IPS DF 4.7 (cell line): Measurements from ENCODE around the gene GOLGA6D.
"Not testable (repeated sequence)": the region's sequence is repeated elsewhere in the genome, so short reads cannot be mapped to it uniquely, and the experiment has no call there.

Experiments used
- DNase-seq: peaks from one replicate; pipeline ENCODE4 v3.0.0-alpha.2; 2013; ENCODE audit warnings: low spot score; ENCODE audit errors: extremely low read depth

Gene GOLGA6D

DNA sequence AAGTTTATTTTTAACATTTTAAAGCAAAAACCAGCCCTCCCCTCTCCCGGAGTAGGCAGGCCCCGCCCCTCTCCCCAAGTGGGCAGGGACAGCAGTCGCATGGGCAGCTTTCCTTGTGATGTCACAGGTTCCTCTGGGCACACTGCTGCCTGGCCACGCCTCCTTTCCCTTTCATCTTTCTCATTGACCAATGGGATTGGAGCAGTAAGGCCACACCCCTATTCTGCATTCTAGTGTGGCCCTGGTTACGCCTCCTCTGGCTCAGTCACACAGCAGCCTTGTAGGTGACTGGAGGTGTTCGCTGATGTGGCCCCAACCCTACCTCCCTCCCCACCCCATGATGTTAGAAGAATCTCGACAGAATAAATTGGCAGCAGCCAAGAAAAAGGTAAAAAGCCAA lies at the start of gene GOLGA6D:
Gene GOLGA6D, plus strand, starts transcription at position 264 of the 400 bp plus-strand sequence. Its CDS starts 41 bp downstream, at position 305.
- not testable (repeated sequence) for DNase-seq

DNA sequence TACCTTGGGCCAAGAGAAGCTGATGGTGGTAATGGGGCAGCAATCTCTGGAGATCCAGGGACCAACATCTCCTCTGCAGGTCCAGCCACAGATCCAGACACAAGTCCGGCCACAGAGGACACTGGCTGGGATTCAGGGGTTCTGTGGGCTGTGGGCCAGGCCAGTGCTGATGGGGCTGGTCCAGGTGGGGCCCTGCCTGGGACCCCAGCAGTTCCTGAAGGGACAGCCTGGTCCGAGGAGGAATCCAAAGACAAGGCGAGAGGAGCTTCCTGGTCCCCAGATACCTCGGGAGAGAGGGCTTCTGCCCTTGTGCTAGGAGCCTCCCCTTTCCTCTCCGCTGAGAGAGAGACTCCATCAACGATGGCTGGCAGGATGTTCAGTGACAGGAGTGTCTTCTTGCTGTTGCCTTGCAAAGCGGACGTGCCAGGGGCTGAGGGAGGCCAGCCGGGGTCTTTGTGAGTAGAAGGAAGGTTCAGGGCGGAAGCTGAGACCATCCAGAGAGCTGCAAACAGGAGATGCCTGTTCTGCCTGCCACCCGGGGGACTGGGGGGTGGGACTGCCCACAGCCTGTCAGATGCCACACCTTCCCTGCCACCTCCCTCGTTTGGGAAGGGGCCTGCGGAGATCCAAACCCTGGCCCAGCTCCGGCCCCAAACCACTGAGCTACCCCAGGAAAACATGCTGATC lies 49.0 kb upstream of the GOLGA6D start:
- no peak for DNase-seq

GRCh38 chr15:75234191-75234810 lies 48.3 kb upstream of the GOLGA6D start:
- DNase-seq = no peak

DNA sequence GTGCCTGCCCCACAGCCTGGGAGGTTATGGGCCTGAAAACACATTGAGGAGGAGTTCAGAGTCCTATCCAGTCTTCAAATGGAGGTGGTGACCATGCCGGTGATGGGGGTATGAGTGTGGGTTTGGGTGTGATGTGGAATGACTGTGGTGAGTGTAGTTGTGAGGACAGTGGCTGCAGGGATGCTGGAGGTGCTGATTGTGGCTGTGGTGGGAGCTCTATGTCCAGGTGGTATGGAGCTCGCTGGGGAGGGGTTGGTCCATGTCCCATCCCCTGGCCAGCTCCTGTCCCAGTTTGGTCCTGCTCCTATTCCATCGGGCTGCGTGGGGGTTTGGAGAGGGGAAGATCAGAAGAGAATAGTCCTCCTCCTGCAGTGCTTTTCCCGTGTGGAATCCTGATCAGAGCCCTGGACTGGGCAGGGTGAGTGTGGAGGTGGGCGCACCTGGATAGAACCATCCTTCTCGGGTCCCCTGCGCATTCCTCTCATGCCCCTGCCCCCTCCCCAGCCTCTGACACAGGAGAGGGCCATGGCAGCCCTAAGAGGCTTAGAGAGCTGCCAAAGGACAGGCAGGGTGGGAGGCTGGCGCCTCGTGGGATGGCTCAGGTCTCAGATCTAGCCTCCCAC lies 47.5 kb upstream of the GOLGA6D start:
- no peak for DNase-seq

- DNase-seq = no peak
Observed at GRCh38 chr15:75235760-75236729, 46.6 kb upstream of the GOLGA6D start.

DNA sequence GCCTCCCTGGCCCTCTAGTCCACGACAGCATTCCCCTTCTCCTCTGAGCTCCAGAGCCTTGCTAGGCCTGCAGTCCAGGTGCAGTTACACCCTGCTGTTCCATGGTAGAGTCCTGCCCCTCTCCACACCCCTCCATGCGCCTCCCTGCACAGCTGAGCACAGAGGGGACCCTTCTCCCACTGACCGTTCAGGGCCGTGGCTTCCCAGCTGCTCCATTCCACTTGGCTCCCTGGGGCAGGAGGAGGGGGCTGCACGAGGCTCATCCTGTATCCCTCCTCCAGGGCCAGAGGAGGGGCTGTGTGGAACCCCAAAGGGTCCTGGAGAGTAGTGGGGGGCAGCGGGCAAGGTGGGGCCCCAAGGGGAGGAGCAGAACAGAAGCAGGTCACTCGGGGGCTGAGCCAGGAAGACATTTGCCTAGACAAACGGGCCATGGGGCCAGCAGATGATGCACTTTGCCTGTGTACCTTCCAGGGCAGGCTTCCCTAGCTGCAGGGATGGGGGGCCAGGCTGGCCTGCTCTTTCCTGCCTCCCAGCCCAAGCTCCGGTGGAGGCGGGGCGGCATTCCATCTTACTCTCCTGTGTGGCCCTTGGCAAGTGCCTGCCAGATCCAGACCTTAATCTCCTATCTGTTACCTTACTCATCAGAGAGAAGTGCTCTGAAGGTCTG lies 45.2 kb upstream of the GOLGA6D start:
- no peak for DNase-seq

DNA sequence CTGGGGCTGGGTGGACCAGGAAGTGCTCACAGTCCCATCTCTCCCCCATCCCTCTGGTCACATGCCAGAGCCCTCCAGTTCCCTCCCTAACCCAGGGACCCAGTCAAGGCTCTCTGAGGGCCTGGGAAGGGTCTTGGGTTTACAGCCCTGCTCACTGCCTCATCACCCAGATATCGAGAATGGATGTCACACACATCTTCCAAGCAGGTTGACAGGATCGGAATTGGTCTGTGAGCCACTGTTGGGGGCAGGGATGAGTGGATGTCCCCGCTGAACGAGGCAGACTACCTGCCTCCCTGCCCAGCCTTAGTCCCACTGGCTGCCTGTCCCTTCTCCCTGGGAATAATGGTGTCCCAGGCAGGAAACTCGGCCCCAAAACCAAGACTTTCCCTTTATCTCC lies 44.5 kb upstream of the GOLGA6D start:
- no peak for DNase-seq

GRCh38 chr15:75245741-75246140 lies 36.9 kb upstream of the GOLGA6D start:
- DNase-seq = not testable (repeated sequence)

DNA sequence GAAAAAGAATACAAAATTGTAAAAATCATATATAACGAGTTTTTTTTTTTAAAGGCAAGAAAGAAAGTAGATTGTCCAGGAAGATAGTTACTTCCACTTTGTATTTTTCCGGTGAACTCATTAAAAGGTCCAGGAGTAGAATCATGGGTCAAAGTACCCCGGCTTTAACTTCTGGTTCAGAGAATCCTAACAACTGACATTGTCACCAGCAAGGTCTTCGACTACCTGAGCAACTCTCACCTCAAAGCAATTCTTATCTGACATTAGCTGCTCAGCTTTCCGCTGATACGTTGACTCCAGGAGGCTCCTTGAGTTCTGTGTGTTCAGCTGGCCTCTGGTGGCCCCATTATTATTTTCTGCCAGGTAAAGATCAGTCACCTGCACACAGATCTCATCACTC lies 33.6 kb upstream of the GOLGA6D start:
- not testable (repeated sequence) for DNase-seq

- DNase-seq = no peak
Observed at GRCh38 chr15:75249726-75250125, 32.9 kb upstream of the GOLGA6D start.

DNA sequence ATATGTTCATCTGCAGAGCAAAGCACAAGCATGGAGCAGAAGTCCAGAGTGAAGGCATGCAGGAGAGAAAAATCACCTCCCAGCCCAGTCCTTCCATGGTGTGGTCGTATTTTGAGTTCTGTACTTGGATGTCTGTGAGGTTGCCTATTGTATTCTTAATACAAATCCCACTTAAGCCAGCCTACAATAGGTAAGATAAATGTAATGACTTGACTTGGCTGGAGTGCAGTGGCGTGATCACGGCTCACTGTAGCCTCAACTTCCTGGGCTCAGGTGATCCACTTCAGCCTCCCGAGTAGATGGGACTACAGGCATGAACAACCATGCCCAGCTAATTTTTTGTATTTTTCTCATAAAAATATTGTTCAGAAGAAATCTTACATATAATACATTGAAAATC lies 31.3 kb upstream of the GOLGA6D start:
- not testable (repeated sequence) for DNase-seq

- DNase-seq = not testable (repeated sequence)
Observed at GRCh38 chr15:75252285-75252684, 30.4 kb upstream of the GOLGA6D start.

DNA sequence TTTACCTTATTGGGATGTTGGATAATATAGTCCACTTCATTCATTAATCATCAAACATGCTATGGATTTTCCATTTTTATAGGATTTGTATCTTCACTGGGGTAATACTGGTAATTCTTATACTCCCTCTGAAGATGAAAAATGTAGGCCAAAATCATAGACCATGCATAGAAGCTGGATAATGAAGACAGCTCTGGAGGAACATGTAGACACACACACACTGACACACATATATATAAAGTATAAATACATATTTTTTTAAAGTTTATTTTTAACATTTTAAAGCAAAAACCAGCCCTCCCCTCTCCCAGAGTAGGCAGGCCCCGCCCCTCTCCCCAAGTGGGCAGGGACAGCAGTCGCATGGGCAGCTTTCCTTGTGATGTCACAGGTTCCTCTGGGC lies 24.6 kb upstream of the GOLGA6D start, which contains the start of gene GOLGA6C:
Gene GOLGA6C, plus strand, starts transcription at position 301 of the 400 bp plus-strand sequence. CDS start 265 bp downstream, outside the sequence.
- DNase-seq = not testable (repeated sequence)

GRCh38 chr15:75258620-75259343 lies 23.9 kb upstream of the GOLGA6D start:
- not testable (repeated sequence) for DNase-seq

DNA sequence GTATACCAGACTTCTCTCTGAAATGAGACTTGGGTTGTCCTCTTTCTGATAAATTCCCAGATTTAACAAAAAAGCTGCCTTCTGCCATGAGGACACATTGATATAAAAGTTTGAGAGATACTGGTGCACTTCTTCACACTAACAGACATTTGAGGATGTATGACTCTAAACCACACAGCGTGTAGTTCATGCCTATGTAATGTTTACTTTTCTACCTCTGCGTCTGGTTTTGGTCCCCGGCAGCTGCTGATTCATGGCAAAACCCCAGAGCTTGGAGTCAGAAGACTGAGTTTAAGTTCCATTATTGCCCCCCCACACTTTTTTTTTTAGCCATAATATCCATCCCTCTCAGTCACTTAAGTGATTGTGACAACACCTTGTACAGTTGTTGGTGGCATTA lies 22.8 kb upstream of the GOLGA6D start:
- DNase-seq = not testable (repeated sequence)

DNA sequence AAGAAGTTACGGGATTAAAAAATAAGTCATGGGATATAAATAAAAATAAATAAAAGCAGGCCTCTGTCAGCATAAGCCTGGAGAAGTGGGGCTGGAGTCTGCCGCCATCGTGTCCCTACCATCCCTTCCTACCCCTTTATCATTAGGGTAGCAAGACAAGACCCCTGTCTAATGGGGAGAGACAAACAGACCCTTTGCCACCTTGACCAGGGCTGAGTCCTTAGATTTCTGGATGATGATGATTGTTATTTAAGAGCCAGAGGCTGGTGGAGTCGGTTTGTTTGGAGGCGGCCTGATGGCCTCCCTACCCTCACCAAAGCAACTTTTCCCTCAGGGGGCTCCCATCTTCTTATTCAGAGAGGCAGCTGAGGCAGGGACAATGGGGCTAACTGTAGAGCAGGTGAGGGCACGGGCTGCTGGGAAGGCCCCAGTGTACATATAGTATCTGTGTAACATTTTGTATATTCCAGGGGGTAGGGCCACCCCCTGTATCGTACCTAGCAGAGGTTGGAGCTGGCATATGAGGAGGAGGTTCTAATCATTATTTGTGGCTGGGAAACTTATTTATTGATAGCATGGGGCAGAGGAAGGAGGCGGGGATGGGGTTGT lies 8.8 kb upstream of the GOLGA6D start:
- DNase-seq = not testable (repeated sequence)

DNA sequence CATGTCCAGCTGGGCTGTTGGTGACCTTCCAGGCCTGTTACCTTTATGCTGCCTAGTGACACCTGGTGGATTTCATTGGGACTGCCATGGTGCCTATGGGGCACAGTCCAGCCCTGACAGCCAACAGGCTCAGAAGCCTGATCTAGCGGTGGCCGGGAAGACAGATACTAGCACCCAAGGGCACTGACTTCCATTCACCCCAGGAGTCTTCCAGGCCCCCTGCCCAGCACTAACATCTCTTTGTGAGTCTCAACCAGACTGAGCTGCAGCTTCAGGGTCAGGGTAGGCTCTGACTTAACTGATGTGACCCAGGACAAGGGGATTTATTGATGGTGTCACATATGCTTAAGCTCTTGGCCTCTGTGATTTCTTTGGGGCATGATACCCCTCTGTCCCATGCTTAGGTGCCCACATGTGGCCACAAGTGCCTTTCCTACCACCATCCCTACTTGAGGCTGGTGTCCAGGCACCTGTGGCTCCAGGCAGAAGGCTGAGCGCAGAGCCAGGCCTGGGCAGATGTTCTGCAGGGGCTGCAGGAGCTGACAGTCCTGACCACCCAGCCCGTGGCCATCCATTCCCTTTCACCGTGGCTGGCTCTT lies 8.0 kb upstream of the GOLGA6D start:
- DNase-seq = not testable (repeated sequence)

GRCh38 chr15:75275617-75276016 lies 7.0 kb upstream of the GOLGA6D start:
- not testable (repeated sequence) for DNase-seq

DNA sequence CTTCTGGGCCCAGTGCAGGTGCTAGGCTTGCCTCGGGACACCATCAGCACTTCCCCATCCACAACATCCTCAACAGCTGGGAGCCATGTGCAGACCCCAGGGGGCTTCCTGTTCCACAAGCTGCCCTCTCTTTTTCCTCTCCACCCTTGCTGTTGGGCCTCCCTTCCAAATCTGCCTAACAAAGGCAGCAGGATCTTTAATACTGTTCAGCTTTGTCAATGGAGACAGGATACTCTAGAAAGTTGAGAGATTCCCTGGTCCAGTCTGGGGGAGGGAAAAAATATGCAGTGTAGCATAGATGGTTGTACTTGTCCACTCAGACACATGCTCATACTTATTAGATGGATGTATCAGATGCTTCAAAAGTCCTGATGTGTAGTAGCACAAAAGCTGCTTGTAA lies 4.1 kb upstream of the GOLGA6D start:
- peak; percentile 30 for DNase-seq
